Loucy (cell line): ENCODE data around the gene TRIM37.
A peak's percentile ranks its signal among the peaks of the same experiment; 100 is the strongest.

Source experiments
- H2AFZ ChIP-seq: fragments of 200-600 bp; sonication (generic); 2 replicates; pipeline ENCODE4 v1.6.0; 2016; ENCODE audit warnings: antibody characterized with exemption, mild to moderate bottlenecking, low read length, moderate library complexity
- H3F3A ChIP-seq: fragments of 200-600 bp; 2 replicates; pipeline ENCODE4 v1.6.0; 2016; ENCODE audit warnings: antibody characterized with exemption, low read depth, mild to moderate bottlenecking
- H3K27me3 ChIP-seq: fragments of 200-600 bp; sonication (generic); 2 replicates; pipeline ENCODE4 v1.6.1; 2014; ENCODE audit warnings: low read length, mild to moderate bottlenecking; ENCODE audit not compliant: insufficient read depth, poor library complexity, severe bottlenecking
- H3K36me3 ChIP-seq: fragments of 200-600 bp; sonication (generic); 2 replicates; pipeline ENCODE4 v1.6.1; 2016; ENCODE audit warnings: low read length; ENCODE audit not compliant: insufficient read depth
- H3K4me1 ChIP-seq: fragments of 200-600 bp; sonication (generic); 2 replicates; pipeline ENCODE4 v1.5.1; 2014; ENCODE audit warnings: low read length, mild to moderate bottlenecking; ENCODE audit not compliant: insufficient read depth, poor library complexity, severe bottlenecking
- H3K4me2 ChIP-seq: fragments of 200-600 bp; sonication (generic); 2 replicates; pipeline ENCODE4 v1.6.0; 2014; ENCODE audit warnings: antibody characterized with exemption, low read length, low read depth, mild to moderate bottlenecking; ENCODE audit not compliant: poor library complexity, severe bottlenecking
- H3K4me3 ChIP-seq: fragments of 200-600 bp; sonication (generic); 2 replicates; pipeline ENCODE4 v1.5.1; 2014; ENCODE audit warnings: low read length, mild to moderate bottlenecking, mixed read lengths; ENCODE audit not compliant: poor library complexity, severe bottlenecking
- H3K79me2 ChIP-seq: fragments of 200-600 bp; sonication (generic); 2 replicates; pipeline ENCODE4 v1.6.1; 2014; ENCODE audit warnings: low read length; ENCODE audit not compliant: insufficient read depth
- H3K9ac ChIP-seq: fragments of 200-600 bp; sonication (generic); 2 replicates; pipeline ENCODE4 v1.6.0; 2014; ENCODE audit warnings: mild to moderate bottlenecking, low read depth, low read length, moderate library complexity; ENCODE audit not compliant: poor library complexity, severe bottlenecking
- H3K9me2 ChIP-seq: fragments of 200-600 bp; sonication (generic); replicated peaks from 2 replicates; pipeline ENCODE4 v1.6.1; 2016; ENCODE audit warnings: low read depth, low read length, mixed read lengths
- H3K9me3 ChIP-seq: fragments of 200-600 bp; sonication (generic); 2 replicates; pipeline ENCODE4 v1.6.1; 2014; ENCODE audit warnings: mild to moderate bottlenecking, antibody characterized with exemption, low read length, low read depth; ENCODE audit not compliant: insufficient read depth
- H4K20me1 ChIP-seq: fragments of 200-600 bp; sonication (generic); 2 replicates; pipeline ENCODE4 v1.6.0; 2014; ENCODE audit warnings: antibody characterized with exemption, low read length, mild to moderate bottlenecking; ENCODE audit not compliant: insufficient read depth, poor library complexity, severe bottlenecking
- EZH2phosphoT487 ChIP-seq: fragments of 200-600 bp; IDR thresholded peaks from 2 replicates; pipeline ENCODE4 v1.6.1; 2018; ENCODE audit warnings: antibody characterized with exemption, mild to moderate bottlenecking, moderate library complexity, borderline replicate concordance
- TF ChIP-seq, protein P1 (sequence below): fragments of 200-600 bp; sonication (generic); conservative IDR thresholded peaks from 2 replicates; pipeline ENCODE4 v1.5.1; 2014; ENCODE audit warnings: mild to moderate bottlenecking, antibody characterized with exemption, low read length

Gene TRIM37

DNA sequence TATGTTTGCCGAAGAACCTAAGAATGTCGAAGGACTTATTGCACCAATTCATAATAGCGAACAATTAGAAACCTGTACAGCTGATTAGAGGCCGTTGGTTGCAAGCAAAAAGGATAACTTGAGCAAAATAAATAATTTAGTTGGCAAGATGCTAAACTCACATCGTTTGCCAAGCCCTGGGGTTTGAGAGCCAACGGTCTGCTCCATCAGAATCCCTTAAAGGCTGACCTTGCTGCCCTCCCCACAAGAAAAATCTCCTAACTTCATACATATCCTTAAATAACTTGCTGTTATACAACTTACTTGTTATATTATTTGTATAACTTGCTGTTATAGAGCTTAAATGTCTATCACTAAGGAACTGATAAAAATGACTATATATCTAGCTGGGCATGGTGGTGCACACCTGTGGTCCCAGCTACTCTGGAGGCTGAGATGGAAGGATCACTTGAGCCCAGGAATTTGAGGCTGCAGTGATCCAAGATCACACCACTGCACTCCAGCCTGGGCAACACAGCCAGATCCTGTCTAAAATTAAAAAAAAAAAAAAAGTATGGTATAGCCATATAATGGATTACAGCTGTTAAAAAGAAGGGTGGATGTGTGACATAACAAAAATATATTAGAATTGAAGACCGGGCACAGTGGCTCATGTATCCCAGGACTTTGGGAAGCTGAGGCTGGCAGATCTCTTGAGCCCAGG, 1.9 kb upstream of the TRIM37 start:
- TF ChIP-seq, protein P1, sequence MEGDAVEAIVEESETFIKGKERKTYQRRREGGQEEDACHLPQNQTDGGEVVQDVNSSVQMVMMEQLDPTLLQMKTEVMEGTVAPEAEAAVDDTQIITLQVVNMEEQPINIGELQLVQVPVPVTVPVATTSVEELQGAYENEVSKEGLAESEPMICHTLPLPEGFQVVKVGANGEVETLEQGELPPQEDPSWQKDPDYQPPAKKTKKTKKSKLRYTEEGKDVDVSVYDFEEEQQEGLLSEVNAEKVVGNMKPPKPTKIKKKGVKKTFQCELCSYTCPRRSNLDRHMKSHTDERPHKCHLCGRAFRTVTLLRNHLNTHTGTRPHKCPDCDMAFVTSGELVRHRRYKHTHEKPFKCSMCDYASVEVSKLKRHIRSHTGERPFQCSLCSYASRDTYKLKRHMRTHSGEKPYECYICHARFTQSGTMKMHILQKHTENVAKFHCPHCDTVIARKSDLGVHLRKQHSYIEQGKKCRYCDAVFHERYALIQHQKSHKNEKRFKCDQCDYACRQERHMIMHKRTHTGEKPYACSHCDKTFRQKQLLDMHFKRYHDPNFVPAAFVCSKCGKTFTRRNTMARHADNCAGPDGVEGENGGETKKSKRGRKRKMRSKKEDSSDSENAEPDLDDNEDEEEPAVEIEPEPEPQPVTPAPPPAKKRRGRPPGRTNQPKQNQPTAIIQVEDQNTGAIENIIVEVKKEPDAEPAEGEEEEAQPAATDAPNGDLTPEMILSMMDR, result no peak
- no peak for TF ChIP-seq EZH2phosphoT487
- Histone ChIP-seq H3K9me2 (no peaks in the 10 kb centered on the region), H3K4me1 (peaks cover 33% of the 10 kb centered on the region), H3F3A (peaks cover 5% of the 10 kb centered on the region; the same call in 1 of the 2 replicates), H3K27me3 (no peaks in the 10 kb centered on the region), H3K36me3 (peaks cover 20% of the 10 kb centered on the region), H3K9ac (no peak overlapping the region), H3K4me2 (peak overlapping the region; percentile 79), H3K4me3 (peak overlapping the region; percentile 33), H4K20me1 (peaks cover 25% of the 10 kb centered on the region), H2AFZ (no peak overlapping the region), H3K9me3 (no peaks in the 10 kb centered on the region), H3K79me2 (peaks cover 50% of the 10 kb centered on the region)

DNA sequence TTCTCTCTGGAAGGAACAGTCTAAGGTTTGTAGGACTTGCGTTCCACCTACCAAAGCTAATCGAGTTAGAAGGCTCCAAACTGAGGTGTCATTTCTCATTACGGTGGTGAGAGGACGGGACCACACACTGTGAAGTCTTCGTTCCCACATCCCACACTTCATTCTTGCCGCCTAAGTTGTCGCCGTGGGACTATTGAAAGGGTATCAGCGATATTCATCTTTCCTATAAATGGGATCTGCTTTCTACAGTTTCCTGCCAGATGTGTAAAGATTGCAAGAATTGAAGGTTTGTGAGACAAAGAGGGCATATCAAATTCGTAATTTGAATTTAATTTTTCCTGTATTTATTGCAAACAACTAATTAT, 608 bp upstream of the TRIM37 start:
- Histone ChIP-seq H3K4me1 (peaks cover 35% of the 10 kb centered on the region), H2AFZ (peak overlapping the region; percentile 92), H3K9me3 (no peaks in the 10 kb centered on the region), H3K36me3 (peaks cover 18% of the 10 kb centered on the region), H3K79me2 (peaks cover 59% of the 10 kb centered on the region), H4K20me1 (peaks cover 22% of the 10 kb centered on the region), H3K9me2 (no peaks in the 10 kb centered on the region), H3K4me3 (peak overlapping the region; percentile 84), H3K4me2 (peak overlapping the region; percentile 79), H3F3A (peaks cover 5% of the 10 kb centered on the region; the same call in 1 of the 2 replicates), H3K9ac (peak overlapping the region; percentile 80), H3K27me3 (no peaks in the 10 kb centered on the region)
- TF ChIP-seq, protein P1, result no peak
- TF ChIP-seq EZH2phosphoT487, result no peak

DNA sequence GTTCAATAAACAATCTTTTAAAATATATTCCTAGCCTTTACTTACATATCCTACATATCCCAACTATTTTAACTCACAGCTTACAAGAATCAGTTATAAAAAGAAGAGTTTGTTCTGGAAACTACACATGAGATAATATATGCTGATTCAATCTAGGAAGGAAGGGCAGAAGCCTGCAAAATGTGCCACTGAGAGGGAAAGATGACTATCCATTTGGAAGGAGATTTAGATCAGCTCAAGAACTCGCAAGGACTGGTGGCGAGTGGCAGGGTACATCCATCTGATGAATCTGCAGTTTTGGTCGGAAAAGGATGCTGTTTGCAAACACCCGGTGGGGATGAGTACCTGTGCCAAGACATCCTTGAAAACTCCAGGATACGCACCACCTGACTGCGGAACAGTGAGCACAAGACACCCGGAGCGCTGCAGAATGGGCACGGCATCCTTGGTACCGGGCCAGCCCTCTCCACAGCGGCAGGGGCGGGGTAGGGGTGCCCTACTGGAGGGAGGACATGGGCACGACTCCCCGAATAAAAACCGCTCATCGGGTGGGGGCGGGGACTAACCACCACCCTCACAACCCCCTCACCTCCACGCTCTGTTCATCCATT, 723 bp downstream of the TRIM37 start:
- Histone ChIP-seq H3K79me2 (peaks cover 67% of the 10 kb centered on the region), H3K4me3 (peak overlapping the region; percentile 84), H4K20me1 (peaks cover 26% of the 10 kb centered on the region), H3K4me2 (peak overlapping the region; percentile 99), H3K27me3 (no peaks in the 10 kb centered on the region), H3K9ac (peak overlapping the region; percentile 86), H3K9me2 (no peaks in the 10 kb centered on the region), H3K36me3 (peaks cover 4% of the 10 kb centered on the region; the same call in 1 of the 2 replicates), H3F3A (no peaks in the 10 kb centered on the region), H3K4me1 (peaks cover 38% of the 10 kb centered on the region), H2AFZ (peak overlapping the region; percentile 96), H3K9me3 (no peaks in the 10 kb centered on the region)
- TF ChIP-seq EZH2phosphoT487, result no peak
